Astrocyte (in vitro differentiated cells and primary cell): Measurements from ENCODE around the gene CIDEB. TPM values are rescaled to one million over a fixed set of nuclear protein-coding genes. Genes with fewer than 3 reads are reported as not detected.

ENCODE experiments used
- DNase-seq: peaks from one replicate; pipeline ENCODE4 v3.0.0-alpha.2; 2010; ENCODE audit warnings: low read depth
- FAIRE-seq: peaks from 2 replicates; lab custom pipeline; 2011; peaks lifted over from hg19 to GRCh38; lab: Jason Lieb, UNC
- H2AFZ ChIP-seq: 2 replicates; pipeline ENCODE4 v1.6.0; 2012; ENCODE audit warnings: low read depth, low read length, inconsistent platforms
- H3K27ac ChIP-seq: 2 replicates; pipeline ENCODE4 v1.5.1; 2011; ENCODE audit warnings: low read depth, low read length, inconsistent platforms
- H3K27me3 ChIP-seq: 2 replicates; pipeline ENCODE4 v1.6.0; 2011; ENCODE audit warnings: low read length, inconsistent platforms; ENCODE audit not compliant: insufficient read depth
- H3K36me3 ChIP-seq: 2 replicates; pipeline ENCODE4 v1.5.1; 2011; ENCODE audit warnings: low read length, inconsistent platforms; ENCODE audit not compliant: insufficient read depth
- H3K4me1 ChIP-seq: 2 replicates; pipeline ENCODE4 v1.5.1; 2011; ENCODE audit warnings: low read length, inconsistent platforms; ENCODE audit not compliant: insufficient read depth
- H3K4me2 ChIP-seq: 2 replicates; pipeline ENCODE4 v1.6.0; 2012; ENCODE audit warnings: low read length, inconsistent platforms
- H3K4me3 ChIP-seq: 2 replicates; pipeline ENCODE4 v1.5.1; 2011; ENCODE audit warnings: low read depth, mild to moderate bottlenecking, low read length, inconsistent platforms; ENCODE audit not compliant: insufficient read depth
- H3K79me2 ChIP-seq: 2 replicates; pipeline ENCODE4 v1.6.0; 2012; ENCODE audit warnings: mild to moderate bottlenecking, low read length, inconsistent platforms; ENCODE audit not compliant: insufficient read depth
- H3K9ac ChIP-seq: 2 replicates; pipeline ENCODE4 v1.6.0; 2012; ENCODE audit warnings: mild to moderate bottlenecking, low read length, inconsistent platforms
- H3K9me3 ChIP-seq: 2 replicates; pipeline ENCODE4 v1.5.1; 2012; ENCODE audit warnings: low read depth, mild to moderate bottlenecking, low read length, inconsistent platforms; ENCODE audit not compliant: insufficient read depth
- H4K20me1 ChIP-seq: 2 replicates; pipeline ENCODE4 v1.6.0; 2012; ENCODE audit warnings: low read length, inconsistent platforms; ENCODE audit not compliant: insufficient read depth
- H3K27ac Mint-ChIP-seq: one replicate; pipeline ENCODE4 v1.8.0; 2021; ENCODE audit warnings: mild to moderate bottlenecking, mixed read lengths; ENCODE audit not compliant: unreplicated experiment
- H3K27me3 Mint-ChIP-seq: one replicate; pipeline ENCODE4 v1.8.0; 2021; ENCODE audit warnings: low read depth, mixed read lengths; ENCODE audit not compliant: unreplicated experiment
- H3K36me3 Mint-ChIP-seq: one replicate; pipeline ENCODE4 v1.8.0; 2021; ENCODE audit warnings: low read depth, mixed read lengths; ENCODE audit not compliant: unreplicated experiment
- H3K4me1 Mint-ChIP-seq: one replicate; pipeline ENCODE4 v1.8.0; 2021; ENCODE audit warnings: low read depth, mixed read lengths; ENCODE audit not compliant: unreplicated experiment
- H3K4me3 Mint-ChIP-seq: one replicate; pipeline ENCODE4 v1.8.0; 2021; ENCODE audit warnings: mild to moderate bottlenecking, moderate library complexity, mixed read lengths; ENCODE audit not compliant: unreplicated experiment
- H3K9me3 Mint-ChIP-seq: one replicate; pipeline ENCODE4 v1.8.0; 2021; ENCODE audit warnings: mild to moderate bottlenecking, mixed read lengths; ENCODE audit not compliant: unreplicated experiment
- EZH2 ChIP-seq: IDR thresholded peaks from 2 replicates; pipeline ENCODE4 v1.6.1; 2012; ENCODE audit warnings: mild to moderate bottlenecking, low read length, inconsistent platforms; ENCODE audit not compliant: insufficient read depth
- total RNA-seq: library from RNA; stranded (reverse); gene quantifications from 2 replicates; pipeline ENCODE4 v1.2.1, GENCODE V29; 2021
- TF ChIP-seq, protein P1 (sequence below): IDR thresholded peaks from 2 replicates; pipeline ENCODE4 v1.5.1; 2011; ENCODE audit warnings: low read depth, mild to moderate bottlenecking, inconsistent platforms, low read length, moderate library complexity; ENCODE audit not compliant: insufficient read depth

CIDEB gene
- total RNA-seq, 1 donor from 2014 or later: not detected

DNA sequence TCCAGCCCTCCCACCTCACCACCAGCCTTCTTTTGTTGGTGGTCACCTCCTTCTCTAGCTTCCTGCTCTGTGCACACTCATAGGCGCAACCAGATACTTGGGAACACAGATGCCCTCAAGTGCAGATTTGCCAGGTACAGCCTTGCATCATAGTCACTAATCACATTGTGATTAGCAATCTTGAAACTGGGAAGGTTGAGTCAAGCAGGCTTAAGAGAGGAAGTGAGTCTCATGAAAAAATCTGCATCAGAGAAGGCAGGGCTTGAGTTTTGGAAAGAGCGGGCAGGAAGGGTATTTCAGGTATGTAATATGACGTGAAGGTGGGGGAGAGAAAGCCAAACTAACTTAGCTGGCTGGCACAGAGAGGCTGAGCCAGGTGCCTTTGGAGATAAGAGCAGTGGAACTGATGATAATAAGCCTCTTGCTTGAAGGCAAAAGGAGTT lies 33.7 kb downstream of the CIDEB start:
- TF ChIP-seq, protein P1, sequence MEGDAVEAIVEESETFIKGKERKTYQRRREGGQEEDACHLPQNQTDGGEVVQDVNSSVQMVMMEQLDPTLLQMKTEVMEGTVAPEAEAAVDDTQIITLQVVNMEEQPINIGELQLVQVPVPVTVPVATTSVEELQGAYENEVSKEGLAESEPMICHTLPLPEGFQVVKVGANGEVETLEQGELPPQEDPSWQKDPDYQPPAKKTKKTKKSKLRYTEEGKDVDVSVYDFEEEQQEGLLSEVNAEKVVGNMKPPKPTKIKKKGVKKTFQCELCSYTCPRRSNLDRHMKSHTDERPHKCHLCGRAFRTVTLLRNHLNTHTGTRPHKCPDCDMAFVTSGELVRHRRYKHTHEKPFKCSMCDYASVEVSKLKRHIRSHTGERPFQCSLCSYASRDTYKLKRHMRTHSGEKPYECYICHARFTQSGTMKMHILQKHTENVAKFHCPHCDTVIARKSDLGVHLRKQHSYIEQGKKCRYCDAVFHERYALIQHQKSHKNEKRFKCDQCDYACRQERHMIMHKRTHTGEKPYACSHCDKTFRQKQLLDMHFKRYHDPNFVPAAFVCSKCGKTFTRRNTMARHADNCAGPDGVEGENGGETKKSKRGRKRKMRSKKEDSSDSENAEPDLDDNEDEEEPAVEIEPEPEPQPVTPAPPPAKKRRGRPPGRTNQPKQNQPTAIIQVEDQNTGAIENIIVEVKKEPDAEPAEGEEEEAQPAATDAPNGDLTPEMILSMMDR: no peak
- no peak for TF ChIP-seq EZH2
- peaks cover 8% of the 10 kb centered on the region for H3K4me1 Mint-ChIP-seq
- no peak overlapping the region for H3K4me2 ChIP-seq
- H3K9me3 ChIP-seq: no peaks in the 10 kb centered on the region
- H3K9me3 Mint-ChIP-seq: no peaks in the 10 kb centered on the region
- H4K20me1 ChIP-seq: peaks cover 6% of the 10 kb centered on the region
- DNase-seq (no peak), FAIRE-seq (no peak)
- H3K4me3 Mint-ChIP-seq: no peak overlapping the region
- no peak overlapping the region for H3K27ac Mint-ChIP-seq
- peaks cover 5% of the 10 kb centered on the region for H3K4me1 ChIP-seq
- peaks cover 2% of the 10 kb centered on the region for H3K36me3 ChIP-seq
- H3K27me3 ChIP-seq: no peaks in the 10 kb centered on the region
- H3K36me3 Mint-ChIP-seq: peaks cover 17% of the 10 kb centered on the region
- H3K9ac ChIP-seq: no peak overlapping the region
- H3K4me3 ChIP-seq: no peak overlapping the region
- no peaks in the 10 kb centered on the region for H3K79me2 ChIP-seq
- no peak overlapping the region for H2AFZ ChIP-seq
- no peak overlapping the region for H3K27ac ChIP-seq
- H3K27me3 Mint-ChIP-seq: no peaks in the 10 kb centered on the region

DNA sequence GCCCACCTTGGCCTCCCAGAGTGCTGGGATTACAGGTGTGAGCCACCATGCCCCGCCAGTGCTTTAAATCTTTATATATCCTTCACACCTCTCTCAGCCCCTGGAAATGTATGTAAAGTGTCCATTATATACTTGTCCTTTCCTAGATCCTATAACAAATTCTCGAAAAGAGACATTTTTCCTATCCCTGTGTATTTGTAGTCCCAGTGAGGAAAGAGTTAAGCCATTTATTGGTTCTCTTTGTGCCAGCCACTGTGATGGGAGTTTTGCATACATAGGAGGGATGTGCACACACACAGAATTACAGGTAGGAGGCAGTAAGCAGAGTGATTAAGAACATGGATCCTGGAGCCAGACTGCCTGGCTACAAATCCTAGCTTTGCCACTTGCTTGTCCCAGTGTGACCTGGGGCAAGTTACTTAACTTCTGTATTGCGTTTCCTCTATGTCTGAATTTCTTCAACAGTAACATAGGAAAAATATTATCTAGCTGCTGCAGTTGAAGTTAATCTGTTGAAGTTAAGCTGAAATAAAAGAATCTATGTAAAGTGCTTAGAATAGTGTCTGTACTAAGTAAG lies 34.3 kb downstream of the CIDEB start:
- no peak for TF ChIP-seq EZH2
- TF ChIP-seq, protein P1: no peak
- no peak overlapping the region for H3K4me3 ChIP-seq
- no peak overlapping the region for H3K27ac ChIP-seq
- no peak overlapping the region for H3K4me2 ChIP-seq
- H3K4me1 ChIP-seq: peaks cover 5% of the 10 kb centered on the region
- H3K4me3 Mint-ChIP-seq: no peak overlapping the region
- H3K9me3 Mint-ChIP-seq: no peaks in the 10 kb centered on the region
- H3K4me1 Mint-ChIP-seq: peaks cover 7% of the 10 kb centered on the region
- DNase-seq (no peak), FAIRE-seq (no peak)
- no peak overlapping the region for H3K9ac ChIP-seq
- no peak overlapping the region for H2AFZ ChIP-seq
- H3K36me3 ChIP-seq: peaks cover 4% of the 10 kb centered on the region
- H3K27me3 Mint-ChIP-seq: no peaks in the 10 kb centered on the region
- H3K79me2 ChIP-seq: no peaks in the 10 kb centered on the region
- H4K20me1 ChIP-seq: peaks cover 6% of the 10 kb centered on the region
- peaks cover 18% of the 10 kb centered on the region for H3K36me3 Mint-ChIP-seq
- H3K9me3 ChIP-seq: no peaks in the 10 kb centered on the region
- H3K27ac Mint-ChIP-seq: no peak overlapping the region
- no peaks in the 10 kb centered on the region for H3K27me3 ChIP-seq

DNA sequence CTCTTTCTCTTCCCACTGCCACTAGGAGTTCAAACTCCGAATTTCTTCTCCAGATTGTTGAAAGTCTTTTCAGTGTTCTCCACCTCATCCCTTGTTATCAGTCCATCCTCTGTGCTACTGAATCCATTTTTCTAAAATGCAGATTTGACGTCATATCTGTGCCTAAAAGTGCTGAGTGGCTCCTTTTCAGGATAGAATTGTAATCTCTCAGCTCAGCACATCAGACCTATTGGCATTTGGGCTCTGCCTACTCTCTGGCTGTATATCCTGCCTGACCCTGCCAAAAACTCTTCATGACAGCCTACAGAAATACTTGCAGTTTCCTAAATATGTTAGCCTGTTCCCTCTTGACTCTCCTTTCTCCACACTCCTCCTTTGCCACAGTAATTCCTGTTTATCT lies 35.3 kb downstream of the CIDEB start:
- Histone ChIP-seq H4K20me1 (peaks cover 6% of the 10 kb centered on the region), H3K36me3 (peaks cover 7% of the 10 kb centered on the region), H3K9me3 (no peaks in the 10 kb centered on the region), H3K4me2 (no peak overlapping the region), H2AFZ (no peak overlapping the region), H3K79me2 (no peaks in the 10 kb centered on the region), H3K4me1 (peaks cover 5% of the 10 kb centered on the region), H3K4me3 (no peak overlapping the region), H3K27ac (no peak overlapping the region), H3K27me3 (no peaks in the 10 kb centered on the region), H3K9ac (no peak overlapping the region)
- Mint-ChIP-seq H3K4me3 (peak overlapping the region; percentile 85), H3K27me3 (no peaks in the 10 kb centered on the region), H3K4me1 (peaks cover 7% of the 10 kb centered on the region), H3K9me3 (no peaks in the 10 kb centered on the region), H3K36me3 (peaks cover 17% of the 10 kb centered on the region), H3K27ac (no peak overlapping the region)
- TF ChIP-seq, protein P1: no peak
- DNase-seq (no peak), FAIRE-seq (no peak)
